Measurements from ENCODE around the gene INSYN2A. TPM values are rescaled to one million over a fixed set of nuclear protein-coding genes. Genes with fewer than 3 reads are reported as not detected.

The INSYN2A gene
- total RNA-seq, 1 experiment from 2014 or later: 0.13 TPM

GRCh38 chr10:127245456-127245855, 49.1 kb upstream of the INSYN2A start (continued):
- TF ChIP-seq E2F5 (CRISPR knock-in tag; IDR thresholded peaks at IDR 0.05): no peak
- TF ChIP-seq NFYB (CRISPR knock-in tag; conservative IDR thresholded peaks at IDR 0.05; ENCODE audit: low read depth): no peak

GRCh38 chr10:127243490-127244272, 47.3 kb upstream of the INSYN2A start:
- no peaks in the 10 kb centered on the region for H3K27me3 Mint-ChIP-seq (ENCODE audit: low read depth)
- H3K27ac Mint-ChIP-seq: no peak overlapping the region
- peak; percentile 79 for DNase-seq (ENCODE audit: low spot score)
- peak; percentile 98 for ATAC-seq
- peaks cover 12% of the 10 kb centered on the region for H3K36me3 Mint-ChIP-seq
- H3K4me3 Mint-ChIP-seq: no peak overlapping the region
- POLR2A ChIA-PET: no interaction called here
- H3K9me3 Mint-ChIP-seq: peaks cover 7% of the 10 kb centered on the region
- no peaks in the 10 kb centered on the region; the same call in 1 of the 2 replicates for H3K4me1 Mint-ChIP-seq
- CTCF ChIA-PET: interaction anchor here (0.6 to 2.5 kb wide), 28 partner anchors 8 to 371 kb away, joined by 3 to 16 read pairs (median 4); partner anchors contain the start of gene INSYN2A
- TF ChIP-seq ERG (CRISPR knock-in tag; IDR thresholded peaks at IDR 0.05): no peak
- peak; percentile 58 for TF ChIP-seq CTCF (IDR thresholded peaks at IDR 0.05)
- no peak for TF ChIP-seq ZSCAN18 (CRISPR knock-in tag; IDR thresholded peaks at IDR 0.05)

- ChIA-PET CTCF (interaction anchor here (1.0 to 2.5 kb wide), 14 partner anchors 8 to 250 kb away, joined by 3 to 16 read pairs (median 6); partner anchors contain the start of gene INSYN2A), POLR2A (no interaction called here)
- no peaks in the 10 kb centered on the region for H3K9me3 Mint-ChIP-seq
- no peaks in the 10 kb centered on the region; the same call in 1 of the 2 replicates for H3K4me1 Mint-ChIP-seq
- H3K36me3 Mint-ChIP-seq: peaks cover 5% of the 10 kb centered on the region
- TF ChIP-seq EMX1 (CRISPR knock-in tag; IDR thresholded peaks at IDR 0.05) (no peak), USF1 (CRISPR knock-in tag; IDR thresholded peaks at IDR 0.05) (no peak), HMGA2 (CRISPR knock-in tag; IDR thresholded peaks at IDR 0.05) (no peak), E2F4 (CRISPR knock-in tag; IDR thresholded peaks at IDR 0.05; ENCODE audit: borderline replicate concordance, low read depth) (no peak), ZNF219 (CRISPR knock-in tag; IDR thresholded peaks at IDR 0.05; ENCODE audit: borderline replicate concordance) (no peak), IRF2 (CRISPR knock-in tag; IDR thresholded peaks at IDR 0.05; ENCODE audit: borderline replicate concordance, low read depth) (no peak), ZNF263 (CRISPR knock-in tag; IDR thresholded peaks at IDR 0.05; ENCODE audit: low read depth) (no peak)
- DNase-seq (ENCODE audit: low spot score) (no peak), ATAC-seq (no peak)
- no peaks in the 10 kb centered on the region for H3K27me3 Mint-ChIP-seq (ENCODE audit: low read depth)
- H3K27ac Mint-ChIP-seq: no peak overlapping the region
- no peak overlapping the region for H3K4me3 Mint-ChIP-seq
Observed at GRCh38 chr10:127242914-127243313, 46.5 kb upstream of the INSYN2A start.
